Neuronal stem cell (in vitro differentiated cells): ENCODE data around the gene GDA.

Experiments
- DNase-seq: peaks from one replicate; pipeline ENCODE4 v3.0.0-alpha.2; 2013; ENCODE audit warnings: low spot score
- H2AFZ ChIP-seq: one replicate; pipeline ENCODE4 v1.6.1; 2013; ENCODE audit warnings: mild to moderate bottlenecking, low read length, inconsistent platforms
- H2AK5ac ChIP-seq: 2 replicates; pipeline ENCODE4 v1.6.1; 2013; ENCODE audit warnings: low read depth, mild to moderate bottlenecking, inconsistent platforms, low read length, moderate library complexity, mixed read lengths
- H2BK120ac ChIP-seq: 2 replicates; pipeline ENCODE4 v1.6.1; 2013; ENCODE audit warnings: low read depth, mild to moderate bottlenecking, inconsistent platforms, low read length, moderate library complexity, mixed read lengths
- H2BK12ac ChIP-seq: one replicate; pipeline ENCODE4 v1.6.1; 2013; ENCODE audit warnings: low read length, inconsistent platforms
- H2BK15ac ChIP-seq: 2 replicates; pipeline ENCODE4 v1.6.1; 2013; ENCODE audit warnings: mild to moderate bottlenecking, low read length, inconsistent platforms, mixed read lengths
- H2BK5ac ChIP-seq: one replicate; pipeline ENCODE4 v1.6.1; 2013; ENCODE audit warnings: inconsistent platforms, mild to moderate bottlenecking, low read length, moderate library complexity
- H3K14ac ChIP-seq: one replicate; pipeline ENCODE4 v1.6.1; 2013; ENCODE audit warnings: low read length, inconsistent platforms
- H3K18ac ChIP-seq: 2 replicates; pipeline ENCODE4 v1.6.1; 2013; ENCODE audit warnings: low read length, inconsistent platforms
- H3K23ac ChIP-seq: 2 replicates; pipeline ENCODE4 v1.6.1; 2013; ENCODE audit warnings: low read depth, mild to moderate bottlenecking, mixed read lengths, low read length, inconsistent platforms; ENCODE audit not compliant: poor library complexity
- H3K27ac ChIP-seq: replicated peaks from 3 replicates; pipeline ENCODE4 v1.5.1; 2013; ENCODE audit warnings: low read length, inconsistent platforms
- H3K27me3 ChIP-seq, 3 experiments: 2 replicates each; pipeline ENCODE4 v1.6.1; 2013; ENCODE audit warnings: low read length in 3 of 3, mild to moderate bottlenecking in 2 of 3, inconsistent platforms in 1 of 3, low read depth in 1 of 3, mixed read lengths in 1 of 3, moderate library complexity in 1 of 3; ENCODE audit not compliant: control insufficient read depth in 3 of 3, insufficient read depth in 3 of 3
- H3K36me3 ChIP-seq, 2 donors: replicated peaks in 1 of 2; 2 replicates each; pipeline ENCODE4 v1.6.1; 2013; ENCODE audit warnings: low read length in 2 of 2; ENCODE audit not compliant: control insufficient read depth in 2 of 2, insufficient read depth in 2 of 2
- H3K4ac ChIP-seq: 2 replicates; pipeline ENCODE4 v1.6.1; 2013; ENCODE audit warnings: inconsistent platforms, mild to moderate bottlenecking, low read length, moderate library complexity
- H3K4me1 ChIP-seq, 2 donors: 1 replicate in 1 of 2; 2 replicates in 1 of 2; pipeline ENCODE4 v1.6.1; 2013; ENCODE audit warnings: low read length in 2 of 2, low read depth in 1 of 2; ENCODE audit not compliant: control insufficient read depth in 2 of 2, insufficient read depth in 1 of 2
- H3K4me2 ChIP-seq: one replicate; pipeline ENCODE4 v1.6.1; 2013; ENCODE audit warnings: mild to moderate bottlenecking, low read length, inconsistent platforms; ENCODE audit not compliant: insufficient read depth, poor library complexity, severe bottlenecking
- H3K4me3 ChIP-seq, 2 donors: 2 replicates each; pipeline ENCODE4 v1.5.1; 2013; ENCODE audit warnings: low read length in 2 of 2, mild to moderate bottlenecking in 2 of 2, inconsistent platforms in 1 of 2, moderate library complexity in 1 of 2
- H3K79me1 ChIP-seq: one replicate; pipeline ENCODE4 v1.6.1; 2013; ENCODE audit warnings: low read depth, mild to moderate bottlenecking, inconsistent platforms, low read length, moderate library complexity
- H3K9ac ChIP-seq: one replicate; pipeline ENCODE4 v1.6.1; 2013; ENCODE audit warnings: mild to moderate bottlenecking, low read depth, low read length, inconsistent platforms; ENCODE audit not compliant: poor library complexity
- H3K9me3 ChIP-seq, 2 donors: replicated peaks in 1 of 2; 2 replicates each; pipeline versions ENCODE3 to v1.6.1; 2013; ENCODE audit warnings: low read length in 2 of 2, mild to moderate bottlenecking in 2 of 2, inconsistent platforms in 1 of 2, low read depth in 1 of 2, mixed read lengths in 1 of 2, moderate library complexity in 1 of 2; ENCODE audit not compliant: control insufficient read depth in 2 of 2, insufficient read depth in 1 of 2
- H4K8ac ChIP-seq: one replicate; pipeline ENCODE4 v1.6.1; 2013; ENCODE audit warnings: low read depth, mild to moderate bottlenecking, inconsistent platforms, low read length, moderate library complexity
- H4K91ac ChIP-seq: one replicate; pipeline ENCODE4 v1.6.1; 2013; ENCODE audit warnings: low read length, low read depth, mild to moderate bottlenecking, inconsistent platforms; ENCODE audit not compliant: poor library complexity
- WGBS, 2 donors: extraction: QIAGEN DNeasy Blood & Tissue Kit; methylation state at CpG; one replicate each; pipeline ENCODE4 v1.1.7; 2013; ENCODE audit warnings: missing lambda C conversion rate in 2 of 2, mixed read lengths in 1 of 2; ENCODE audit not compliant: insufficient read length in 2 of 2, insufficient replicate concordance in 1 of 2; ENCODE audit errors: extremely low coverage in 2 of 2; 5-methylcytosine and 5-hydroxymethylcytosine counted together

GDA gene

DNA sequence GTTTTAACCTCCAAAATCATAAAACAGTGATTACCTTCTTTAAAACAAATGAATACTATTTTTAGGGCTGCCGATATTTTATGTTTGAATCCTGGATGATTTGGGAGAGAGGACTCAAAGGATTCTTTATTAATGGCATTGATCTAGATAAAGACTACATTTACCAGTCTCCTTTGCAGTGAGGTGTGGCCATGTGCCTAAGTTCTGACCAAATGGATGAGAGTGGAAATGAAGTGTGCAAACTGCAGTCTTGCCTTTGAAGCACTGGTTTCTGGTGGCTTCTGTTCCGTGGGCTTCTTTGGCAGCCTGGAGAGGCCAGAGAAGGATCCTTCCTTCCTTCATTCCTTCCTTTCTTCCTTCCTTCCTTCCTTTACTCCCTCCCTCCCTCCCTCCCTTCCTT lies 24.3 kb upstream of the GDA start:
- Histone ChIP-seq H4K91ac (no peak overlapping the region), H3K27me3 (no peaks in the 10 kb centered on the region), H2BK120ac (no peak overlapping the region), H3K9me3 (no peaks in the 10 kb centered on the region), H4K8ac (no peak overlapping the region), H3K4me2 (no peak overlapping the region), H3K27ac (no peak overlapping the region), H3K14ac (no peak overlapping the region), H2BK12ac (no peak overlapping the region), H3K36me3 (no peaks in the 10 kb centered on the region), H3K4ac (no peak overlapping the region), H3K23ac (no peak overlapping the region), H3K4me1 (no peaks in the 10 kb centered on the region), H2BK5ac (no peak overlapping the region), H2BK15ac (no peak overlapping the region), H2AK5ac (no peak overlapping the region), H3K79me1 (no peaks in the 10 kb centered on the region), H3K9ac (no peak overlapping the region), H3K18ac (no peak overlapping the region), H2AFZ (no peak overlapping the region), H3K4me3 (no peak overlapping the region)
- DNase-seq: no peak
- no CpG with 5 or more reads among the region's 2 CpGs for WGBS, 2 donors

DNA sequence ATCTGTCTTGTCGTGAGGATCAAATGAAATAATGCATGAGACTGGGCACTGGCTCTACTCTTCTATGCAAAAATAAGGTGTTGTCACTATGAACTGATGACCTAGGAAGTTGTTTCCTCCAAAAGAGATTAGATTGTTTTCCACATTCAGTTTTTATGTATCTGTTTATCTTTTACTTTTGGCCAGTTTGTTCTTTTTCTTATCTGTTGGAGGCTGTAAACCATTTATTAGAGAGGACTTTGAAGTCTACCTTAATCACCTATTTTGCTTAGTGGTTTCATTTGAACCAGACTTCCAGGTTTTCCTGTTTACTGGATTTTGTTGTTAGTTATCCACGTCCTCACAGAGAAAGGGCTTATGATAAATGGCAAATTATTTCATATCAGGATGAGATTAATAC lies 21.5 kb upstream of the GDA start:
- Histone ChIP-seq H2BK15ac (no peak overlapping the region), H4K8ac (no peak overlapping the region), H3K4me3 (no peak overlapping the region), H2BK5ac (no peak overlapping the region), H3K27ac (no peak overlapping the region), H3K79me1 (no peaks in the 10 kb centered on the region), H3K4me2 (no peak overlapping the region), H2BK12ac (no peak overlapping the region), H3K36me3 (no peaks in the 10 kb centered on the region), H3K18ac (no peak overlapping the region), H3K4ac (no peak overlapping the region), H2BK120ac (no peak overlapping the region), H3K14ac (no peak overlapping the region), H2AK5ac (no peak overlapping the region), H2AFZ (no peak overlapping the region), H3K9ac (no peak overlapping the region), H3K27me3 (peaks cover 0 to 2% (median 0%) of the 10 kb centered on the region in 3 experiments), H4K91ac (no peak overlapping the region), H3K4me1 (no peaks in the 10 kb centered on the region), H3K9me3 (no peaks in the 10 kb centered on the region), H3K23ac (no peak overlapping the region)
- no peak for DNase-seq
- WGBS, 2 donors: no CpG with 5 or more reads among the region's 2 CpGs

DNA sequence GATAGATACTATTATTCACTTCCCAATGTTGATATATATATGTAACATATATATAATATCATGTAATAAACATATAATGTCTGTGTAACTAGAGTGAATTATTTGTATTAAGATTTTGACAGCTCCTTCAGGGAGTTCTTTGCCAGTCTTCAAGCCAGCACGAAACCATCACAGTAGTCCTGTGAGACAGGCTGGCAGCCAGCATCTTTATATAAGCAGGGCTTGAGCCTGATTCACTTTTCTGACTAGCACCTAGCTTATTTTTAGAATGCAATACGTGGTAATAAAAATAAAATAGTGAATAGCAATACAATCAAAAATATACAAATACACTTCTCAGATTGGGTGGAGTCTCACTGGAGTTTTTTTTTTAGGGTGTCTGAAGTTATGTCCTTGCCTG lies 20.7 kb upstream of the GDA start:
- H4K8ac ChIP-seq: no peak overlapping the region
- no peak overlapping the region for H2AFZ ChIP-seq
- H3K27ac ChIP-seq: no peak overlapping the region
- H3K9ac ChIP-seq: no peak overlapping the region
- H2BK5ac ChIP-seq: no peak overlapping the region
- H3K27me3 ChIP-seq: peaks cover 0 to 2% (median 0%) of the 10 kb centered on the region in 3 experiments
- no peak overlapping the region for H3K4me3 ChIP-seq
- no peak for DNase-seq
- H3K4me2 ChIP-seq: no peak overlapping the region
- WGBS, 2 donors: no CpG with 5 or more reads among the region's 2 CpGs
- no peaks in the 10 kb centered on the region for H3K4me1 ChIP-seq
- H3K23ac ChIP-seq: no peak overlapping the region
- H3K36me3 ChIP-seq: no peaks in the 10 kb centered on the region
- no peak overlapping the region for H3K4ac ChIP-seq
- no peak overlapping the region for H3K18ac ChIP-seq
- no peaks in the 10 kb centered on the region for H3K9me3 ChIP-seq
- H2BK120ac ChIP-seq: no peak overlapping the region
- no peaks in the 10 kb centered on the region for H3K79me1 ChIP-seq
- no peak overlapping the region for H2BK15ac ChIP-seq
- H4K91ac ChIP-seq: no peak overlapping the region
- H3K14ac ChIP-seq: no peak overlapping the region
- H2BK12ac ChIP-seq: no peak overlapping the region
- no peak overlapping the region for H2AK5ac ChIP-seq

DNA sequence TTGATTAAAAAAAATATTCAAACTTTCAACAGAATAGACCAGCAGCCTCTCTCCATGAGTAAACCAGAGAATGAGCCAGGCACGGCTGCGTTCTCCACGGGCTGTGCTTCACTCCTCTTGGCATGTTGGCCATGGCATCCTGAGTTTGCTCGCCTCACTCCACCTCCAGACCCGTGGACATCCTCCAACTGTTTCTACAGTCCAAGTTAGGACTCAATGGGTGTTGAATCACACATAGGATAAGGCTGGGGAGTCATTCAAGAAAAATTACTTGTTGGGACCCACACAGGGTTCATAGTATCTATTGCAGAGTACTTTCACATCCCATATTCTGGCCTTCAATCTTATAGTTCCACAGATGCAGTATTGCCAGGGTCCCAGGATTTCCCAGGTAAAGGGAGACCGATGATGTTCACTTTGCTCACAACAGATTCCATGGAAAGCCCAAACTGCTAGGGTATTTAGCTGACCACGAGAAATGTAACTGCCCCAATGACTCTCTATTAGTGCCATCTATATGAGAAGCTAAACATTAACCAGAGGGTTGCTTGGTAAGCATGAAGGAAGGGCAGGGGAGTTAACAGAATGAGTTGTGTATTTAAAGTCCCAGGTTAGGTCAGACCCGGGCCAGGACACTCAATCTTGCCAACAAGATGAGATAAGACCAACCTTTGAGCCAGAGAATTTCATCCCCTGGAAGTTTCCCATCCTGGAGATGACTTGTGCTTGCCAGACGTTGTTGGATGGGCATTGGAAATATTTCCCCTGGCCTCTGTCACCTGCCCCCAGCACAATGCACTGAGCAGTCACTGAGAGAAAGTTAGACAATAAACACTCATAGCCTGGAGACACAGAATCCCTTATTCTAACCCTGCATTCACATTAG lies 19.7 kb upstream of the GDA start:
- no peak overlapping the region for H3K18ac ChIP-seq
- no CpG with 5 or more reads among the region's 9 CpGs for WGBS, 2 donors

More for the DNA sequence above, 19.7 kb upstream of the GDA start:
- Histone ChIP-seq H3K27ac (no peak overlapping the region), H4K91ac (no peak overlapping the region), H2BK5ac (no peak overlapping the region), H3K4ac (no peak overlapping the region), H2BK120ac (no peak overlapping the region), H3K9me3 (no peaks in the 10 kb centered on the region), H2AFZ (no peak overlapping the region), H3K4me2 (no peak overlapping the region), H3K36me3 (no peaks in the 10 kb centered on the region), H3K9ac (no peak overlapping the region), H3K4me3 (no peak overlapping the region), H3K14ac (no peak overlapping the region), H2AK5ac (no peak overlapping the region), H2BK15ac (no peak overlapping the region), H2BK12ac (no peak overlapping the region), H4K8ac (no peak overlapping the region), H3K4me1 (no peaks in the 10 kb centered on the region), H3K23ac (no peak overlapping the region), H3K79me1 (no peaks in the 10 kb centered on the region), H3K27me3 (peaks cover 0 to 2% (median 0%) of the 10 kb centered on the region in 3 experiments)
- no peak for DNase-seq
